H9 (cell line): ENCODE data around the gene SLC28A3. TPM values are rescaled to one million over a fixed set of nuclear protein-coding genes. Genes with fewer than 3 reads are reported as not detected.

Experiments used
- DNase-seq: peaks from one replicate; pipeline ENCODE4 v3.0.0-alpha.2; 2017
- H2AFZ ChIP-seq: one replicate; pipeline ENCODE4 v1.6.1; 2013; ENCODE audit warnings: mild to moderate bottlenecking, low read length, control low read depth, moderate library complexity
- H2AK5ac ChIP-seq: 2 replicates; pipeline ENCODE4 v1.6.1; 2013; ENCODE audit warnings: low read length, control low read depth, mixed read lengths; ENCODE audit not compliant: insufficient read length
- H2BK120ac ChIP-seq: one replicate; pipeline ENCODE4 v1.6.1; 2013; ENCODE audit warnings: low read depth, mild to moderate bottlenecking, low read length, control low read depth, inconsistent platforms; ENCODE audit not compliant: poor library complexity, severe bottlenecking
- H2BK12ac ChIP-seq: 2 replicates; pipeline ENCODE4 v1.6.1; 2013; ENCODE audit warnings: low read length, control low read depth, mixed read lengths, low read depth; ENCODE audit not compliant: insufficient read length
- H2BK15ac ChIP-seq: 2 replicates; pipeline ENCODE4 v1.6.1; 2013; ENCODE audit warnings: low read depth, low read length, control low read depth
- H2BK20ac ChIP-seq: one replicate; pipeline ENCODE4 v1.6.1; 2013; ENCODE audit warnings: low read depth, mild to moderate bottlenecking, low read length, control low read depth, inconsistent platforms; ENCODE audit not compliant: poor library complexity, severe bottlenecking
- H2BK5ac ChIP-seq: 2 replicates; pipeline ENCODE4 v1.6.1; 2013; ENCODE audit warnings: low read length, control low read depth, mixed read lengths; ENCODE audit not compliant: insufficient read length
- H3K14ac ChIP-seq: 2 replicates; pipeline ENCODE4 v1.6.1; 2013; ENCODE audit warnings: low read length, control low read depth; ENCODE audit not compliant: insufficient read depth
- H3K18ac ChIP-seq: 2 replicates; pipeline ENCODE4 v1.6.1; 2013; ENCODE audit warnings: low read depth, mild to moderate bottlenecking, mixed read lengths, low read length, control low read depth; ENCODE audit not compliant: insufficient read length
- H3K23ac ChIP-seq: 2 replicates; pipeline ENCODE4 v1.6.1; 2013; ENCODE audit warnings: low read length, control low read depth, mixed read lengths, low read depth; ENCODE audit not compliant: insufficient read length
- H3K23me2 ChIP-seq: 2 replicates; pipeline ENCODE4 v1.6.1; 2013; ENCODE audit warnings: low read depth, mild to moderate bottlenecking, mixed read lengths, low read length, control low read depth; ENCODE audit not compliant: insufficient read length, poor library complexity, severe bottlenecking
- H3K27ac ChIP-seq: 2 replicates; pipeline ENCODE4 v1.5.1; 2013; ENCODE audit warnings: low read length, control low read depth, mixed read lengths, low read depth; ENCODE audit not compliant: insufficient read length
- H3K27me3 ChIP-seq: 2 replicates; pipeline ENCODE4 v1.6.1; 2013; ENCODE audit warnings: low read length, control low read depth, inconsistent platforms; ENCODE audit not compliant: insufficient read depth
- H3K4ac ChIP-seq: 2 replicates; pipeline ENCODE4 v1.6.1; 2013; ENCODE audit warnings: low read depth, mild to moderate bottlenecking, control low read depth, inconsistent platforms, low read length, moderate library complexity
- H3K4me1 ChIP-seq: 2 replicates; pipeline ENCODE4 v1.6.1; 2013; ENCODE audit warnings: low read length, control low read depth, inconsistent platforms; ENCODE audit not compliant: insufficient read depth
- H3K4me2 ChIP-seq: 2 replicates; pipeline ENCODE4 v1.6.1; 2013; ENCODE audit warnings: low read length, control low read depth, mixed read lengths; ENCODE audit not compliant: insufficient read length, insufficient read depth
- H3K56ac ChIP-seq: 2 replicates; pipeline ENCODE4 v1.6.1; 2013; ENCODE audit warnings: low read depth, mild to moderate bottlenecking, mixed read lengths, low read length, control low read depth; ENCODE audit not compliant: insufficient read length
- H3K79me1 ChIP-seq: 2 replicates; pipeline ENCODE4 v1.6.1; 2013; ENCODE audit warnings: low read depth, mild to moderate bottlenecking, moderate library complexity, low read length, control low read depth, inconsistent platforms; ENCODE audit not compliant: insufficient read depth, poor library complexity, severe bottlenecking
- H3K79me2 ChIP-seq: 2 replicates; pipeline ENCODE4 v1.6.1; 2013; ENCODE audit warnings: low read length, control low read depth, inconsistent platforms; ENCODE audit not compliant: insufficient read depth
- H3K9ac ChIP-seq: 2 replicates; pipeline ENCODE4 v1.6.1; 2013; ENCODE audit warnings: low read length, control low read depth, mixed read lengths; ENCODE audit not compliant: insufficient read length; ENCODE audit errors: extremely low read depth
- H3K9me3 ChIP-seq: one replicate; pipeline ENCODE4 v1.6.1; 2013; ENCODE audit warnings: low read depth, low read length, inconsistent platforms; ENCODE audit not compliant: control insufficient read depth
- H3T11ph ChIP-seq: one replicate; pipeline ENCODE4 v1.6.1; 2013; ENCODE audit warnings: mild to moderate bottlenecking, low read length, control low read depth, inconsistent platforms
- H4K20me1 ChIP-seq: one replicate; pipeline ENCODE4 v1.6.1; 2013; ENCODE audit not compliant: control insufficient read depth, insufficient read length, insufficient read depth
- H4K5ac ChIP-seq: 2 replicates; pipeline ENCODE4 v1.6.1; 2013; ENCODE audit warnings: low read depth, mild to moderate bottlenecking, mixed read lengths, low read length, control low read depth; ENCODE audit not compliant: insufficient read length
- H4K8ac ChIP-seq: replicated peaks from 2 replicates; pipeline ENCODE4 v1.6.1; 2013; ENCODE audit warnings: low read length, control low read depth, mixed read lengths, low read depth; ENCODE audit not compliant: insufficient read length
- H4K91ac ChIP-seq: 2 replicates; pipeline ENCODE4 v1.6.1; 2013; ENCODE audit warnings: low read depth, mild to moderate bottlenecking, moderate library complexity, mixed read lengths, low read length, control low read depth; ENCODE audit not compliant: insufficient read length
- H3K27ac Mint-ChIP-seq, 3 experiments: 2 replicates in 2 of 3; 3 replicates in 1 of 3; pipeline ENCODE4 v1.8.0; 2020 to 2021; ENCODE audit warnings: mixed read lengths in 3 of 3, mild to moderate bottlenecking in 1 of 3, moderate library complexity in 1 of 3
- H3K27me3 Mint-ChIP-seq: 2 replicates; pipeline ENCODE4 v1.8.0; 2021; ENCODE audit warnings: low read depth, mild to moderate bottlenecking, moderate library complexity, mixed read lengths
- H3K36me3 Mint-ChIP-seq, 3 experiments: 2 replicates in 2 of 3; 3 replicates in 1 of 3; pipeline ENCODE4 v1.8.0; 2020 to 2021; ENCODE audit warnings: low read depth in 3 of 3, mixed read lengths in 3 of 3; ENCODE audit not compliant: insufficient read depth in 1 of 3
- H3K4me1 Mint-ChIP-seq, 2 experiments: 2 replicates each; pipeline ENCODE4 v1.8.0; 2020; ENCODE audit warnings: mixed read lengths in 2 of 2
- H3K4me3 Mint-ChIP-seq, 2 experiments: 2 replicates in 1 of 2; 3 replicates in 1 of 2; pipeline ENCODE4 v1.8.0; 2020 to 2021; ENCODE audit warnings: mild to moderate bottlenecking in 2 of 2, mixed read lengths in 2 of 2, moderate library complexity in 1 of 2
- H3K9me3 Mint-ChIP-seq, 2 experiments: 2 replicates in 1 of 2; 3 replicates in 1 of 2; pipeline ENCODE4 v1.8.0; 2020; ENCODE audit warnings: mild to moderate bottlenecking in 2 of 2, mixed read lengths in 2 of 2, moderate library complexity in 1 of 2
- WGBS: extraction: QIAGEN DNeasy Blood & Tissue Kit; methylation state at CpG from one replicate; pipeline ENCODE4 v1.1.7; 2013; ENCODE audit warnings: missing lambda C conversion rate, low lambda C conversion rate, mixed read lengths; ENCODE audit not compliant: insufficient read length; ENCODE audit errors: extremely low coverage; 5-methylcytosine and 5-hydroxymethylcytosine counted together
- total RNA-seq: library from RNA; stranded (reverse); gene quantifications from 2 replicates; pipeline ENCODE4 v1.2.1, GENCODE V29; 2021
- TF ChIP-seq, protein P1 (sequence below): fragments of 200-600 bp; sonication (generic); conservative IDR thresholded peaks from 3 replicates; pipeline ENCODE4 v1.8.0; 2021; ENCODE audit warnings: antibody characterized with exemption, mild to moderate bottlenecking

The SLC28A3 gene
- total RNA-seq, 1 experiment from 2014 or later: not detected

DNA sequence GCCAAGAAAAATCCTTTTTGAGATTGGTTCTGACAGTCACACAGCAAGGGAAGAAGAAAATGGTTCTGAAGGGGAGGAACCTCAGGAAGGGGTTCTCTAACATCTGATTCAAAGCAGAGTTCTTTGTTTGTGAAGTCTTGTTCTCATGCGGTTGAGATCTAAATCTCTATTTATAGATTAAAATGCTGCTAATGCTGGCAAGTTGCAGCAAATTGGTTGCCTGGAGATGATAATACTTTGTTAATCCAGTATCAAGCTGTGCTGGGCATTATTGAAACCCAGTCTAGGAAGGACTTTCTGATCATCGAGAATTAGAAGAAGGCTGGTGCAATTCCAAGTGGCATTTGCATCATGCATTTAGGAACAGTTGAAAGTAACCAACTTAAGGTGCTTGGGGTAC, 34.0 kb upstream of the SLC28A3 start:
- Mint-ChIP-seq H3K27ac (no peak overlapping the region), H3K4me1 (peaks cover 2 to 12% of the 10 kb centered on the region in 2 experiments; a peak in 2 of 4 replicates), H3K36me3 (no peaks in the 10 kb centered on the region; a peak in 1 of 7 replicates), H3K4me3 (no peak overlapping the region), H3K9me3 (no peaks in the 10 kb centered on the region), H3K27me3 (peaks cover 1% of the 10 kb centered on the region; the same call in 1 of the 2 replicates)
- no peak overlapping the region for H3T11ph ChIP-seq
- no peak overlapping the region for H4K91ac ChIP-seq
- no peaks in the 10 kb centered on the region for H3K4me1 ChIP-seq
- H2BK120ac ChIP-seq: no peak overlapping the region
- H2BK5ac ChIP-seq: no peak overlapping the region
- H3K18ac ChIP-seq: no peak overlapping the region
- no peaks in the 10 kb centered on the region for H3K9me3 ChIP-seq
- no peak overlapping the region for H2BK15ac ChIP-seq
- no peak overlapping the region for H3K56ac ChIP-seq
- no peak overlapping the region for H4K5ac ChIP-seq
- no peak overlapping the region for H3K23ac ChIP-seq
- no peak overlapping the region for H3K4ac ChIP-seq
- H4K8ac ChIP-seq: no peak overlapping the region
- TF ChIP-seq, protein P1, sequence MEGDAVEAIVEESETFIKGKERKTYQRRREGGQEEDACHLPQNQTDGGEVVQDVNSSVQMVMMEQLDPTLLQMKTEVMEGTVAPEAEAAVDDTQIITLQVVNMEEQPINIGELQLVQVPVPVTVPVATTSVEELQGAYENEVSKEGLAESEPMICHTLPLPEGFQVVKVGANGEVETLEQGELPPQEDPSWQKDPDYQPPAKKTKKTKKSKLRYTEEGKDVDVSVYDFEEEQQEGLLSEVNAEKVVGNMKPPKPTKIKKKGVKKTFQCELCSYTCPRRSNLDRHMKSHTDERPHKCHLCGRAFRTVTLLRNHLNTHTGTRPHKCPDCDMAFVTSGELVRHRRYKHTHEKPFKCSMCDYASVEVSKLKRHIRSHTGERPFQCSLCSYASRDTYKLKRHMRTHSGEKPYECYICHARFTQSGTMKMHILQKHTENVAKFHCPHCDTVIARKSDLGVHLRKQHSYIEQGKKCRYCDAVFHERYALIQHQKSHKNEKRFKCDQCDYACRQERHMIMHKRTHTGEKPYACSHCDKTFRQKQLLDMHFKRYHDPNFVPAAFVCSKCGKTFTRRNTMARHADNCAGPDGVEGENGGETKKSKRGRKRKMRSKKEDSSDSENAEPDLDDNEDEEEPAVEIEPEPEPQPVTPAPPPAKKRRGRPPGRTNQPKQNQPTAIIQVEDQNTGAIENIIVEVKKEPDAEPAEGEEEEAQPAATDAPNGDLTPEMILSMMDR: no peak
- no peak overlapping the region for H3K27ac ChIP-seq
- H3K14ac ChIP-seq: no peak overlapping the region
- H3K23me2 ChIP-seq: no peaks in the 10 kb centered on the region
- no peak overlapping the region for H2AK5ac ChIP-seq
- H4K20me1 ChIP-seq: no peaks in the 10 kb centered on the region
- no CpG with 5 or more reads among the region's 2 CpGs for WGBS
- no peak for DNase-seq
- H2AFZ ChIP-seq: no peak overlapping the region
- H2BK12ac ChIP-seq: no peak overlapping the region
- no peak overlapping the region for H3K4me2 ChIP-seq
- H3K79me1 ChIP-seq: no peaks in the 10 kb centered on the region
- H3K79me2 ChIP-seq: no peaks in the 10 kb centered on the region
- H3K9ac ChIP-seq: no peak overlapping the region
- H2BK20ac ChIP-seq: no peak overlapping the region
- no peaks in the 10 kb centered on the region for H3K27me3 ChIP-seq
